ENCODE data around the gene GLCE. TPM values are rescaled to one million over a fixed set of nuclear protein-coding genes. Genes with fewer than 3 reads are reported as not detected.
"Not testable (repeated sequence)": the region's sequence is repeated elsewhere in the genome, so short reads cannot be mapped to it uniquely, and the experiment has no call there.

The GLCE gene
- total RNA-seq, 1 donor from 2014 or later, result 2.5 TPM

DNA sequence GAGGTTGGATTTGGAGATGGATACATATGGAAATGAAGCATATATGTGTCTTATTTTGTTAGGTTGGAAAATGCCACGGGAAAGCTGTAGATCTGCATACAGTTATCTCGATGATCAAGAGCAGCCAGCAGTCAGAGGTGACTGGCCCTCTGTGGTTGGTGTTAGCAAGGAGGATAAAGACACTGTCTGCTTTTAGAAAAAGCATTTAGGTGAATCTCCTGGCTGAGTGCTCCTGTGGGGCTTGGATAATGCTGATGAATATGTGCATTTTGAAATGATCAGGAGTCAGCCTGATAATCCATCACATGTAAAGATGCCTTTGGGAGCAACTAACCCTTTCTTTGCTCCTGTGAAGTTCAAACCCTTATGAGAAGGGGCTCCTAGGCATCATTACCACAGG is 24.9 kb upstream of the GLCE start:
- intact Hi-C loops (cut with micrococcal nuclease), result no loop called here

DNA sequence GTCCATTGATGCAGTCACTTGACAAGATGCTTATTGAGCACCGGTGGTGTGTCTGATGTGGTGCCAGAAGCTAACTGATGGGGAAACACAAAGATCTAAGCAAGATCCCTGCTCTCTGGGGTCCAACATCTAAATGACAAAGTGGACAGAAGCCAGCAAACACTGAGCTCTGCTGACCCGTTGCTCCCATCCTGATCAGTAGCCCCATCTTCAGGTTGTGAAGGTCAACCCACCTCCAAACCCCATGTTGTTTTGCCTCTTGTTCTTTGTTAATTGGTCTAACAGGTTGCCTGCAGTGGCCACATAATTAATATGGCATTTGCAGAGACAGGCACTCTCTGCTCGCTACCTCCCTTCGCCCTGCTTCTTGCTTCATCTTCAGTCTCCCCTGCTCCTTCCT is 21.5 kb upstream of the GLCE start:
- intact Hi-C loops (cut with micrococcal nuclease), result no loop called here

DNA sequence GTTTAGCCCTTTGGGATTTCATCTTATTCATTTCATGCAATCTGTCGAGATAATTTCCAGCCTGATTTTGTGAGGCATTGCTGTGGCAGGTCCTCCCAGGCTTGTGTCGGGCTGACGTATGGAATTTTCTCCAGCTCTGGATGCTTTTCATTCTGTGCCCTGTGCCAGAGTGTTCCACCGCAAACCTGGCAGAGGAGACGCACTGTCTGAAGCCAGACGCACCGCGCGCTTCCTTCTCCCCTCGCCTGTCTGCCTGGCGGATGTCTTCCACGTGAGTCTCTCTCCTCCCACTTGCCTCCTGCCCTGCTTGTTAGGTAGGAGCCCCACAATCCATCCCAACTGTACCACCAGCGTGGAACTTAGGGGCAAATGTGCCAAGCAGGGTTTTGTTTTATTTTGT is 20.1 kb upstream of the GLCE start:
- intact Hi-C loops (cut with micrococcal nuclease), result no loop called here

DNA sequence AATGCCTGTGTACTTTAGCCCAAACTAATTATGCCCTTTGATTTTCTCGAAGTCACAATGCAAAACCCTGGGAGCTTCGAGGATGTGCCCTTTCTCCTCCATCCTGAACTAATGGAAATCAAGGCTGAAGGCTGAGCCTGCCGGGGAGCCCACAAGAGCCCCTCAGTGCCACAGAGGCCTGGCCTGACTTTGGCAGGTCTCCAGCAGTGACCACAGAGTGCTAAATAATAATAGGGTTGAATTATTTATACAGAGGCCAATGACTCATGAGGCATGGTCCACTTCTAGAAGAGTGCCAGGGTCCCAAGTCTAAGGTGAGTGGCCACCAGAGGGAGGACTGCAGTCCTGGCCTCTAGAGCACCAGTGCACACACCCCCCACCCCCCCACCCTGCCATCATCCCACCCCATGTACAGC is 19.1 kb upstream of the GLCE start:
- intact Hi-C loops (cut with micrococcal nuclease), result no loop called here

DNA sequence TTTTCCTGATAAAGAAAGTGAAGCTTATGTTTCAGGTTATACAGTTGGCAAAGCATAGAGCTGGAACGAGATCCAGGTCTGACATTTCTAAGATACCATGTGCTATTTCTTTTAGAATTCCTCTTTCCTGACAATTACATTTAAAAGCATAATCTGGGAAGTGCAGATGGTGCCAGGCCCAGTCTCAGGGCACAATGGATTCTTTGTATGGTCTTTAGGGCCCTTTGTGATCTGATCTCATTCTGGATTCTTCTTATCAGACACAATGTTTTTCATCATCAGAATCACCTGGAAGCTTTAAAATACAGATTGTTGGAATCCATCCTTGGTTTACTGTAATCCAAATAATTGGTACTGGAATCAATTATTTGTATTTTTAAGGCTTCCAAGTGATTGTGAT is 18.6 kb upstream of the GLCE start:
- intact Hi-C loops (cut with micrococcal nuclease), result no loop called here

DNA sequence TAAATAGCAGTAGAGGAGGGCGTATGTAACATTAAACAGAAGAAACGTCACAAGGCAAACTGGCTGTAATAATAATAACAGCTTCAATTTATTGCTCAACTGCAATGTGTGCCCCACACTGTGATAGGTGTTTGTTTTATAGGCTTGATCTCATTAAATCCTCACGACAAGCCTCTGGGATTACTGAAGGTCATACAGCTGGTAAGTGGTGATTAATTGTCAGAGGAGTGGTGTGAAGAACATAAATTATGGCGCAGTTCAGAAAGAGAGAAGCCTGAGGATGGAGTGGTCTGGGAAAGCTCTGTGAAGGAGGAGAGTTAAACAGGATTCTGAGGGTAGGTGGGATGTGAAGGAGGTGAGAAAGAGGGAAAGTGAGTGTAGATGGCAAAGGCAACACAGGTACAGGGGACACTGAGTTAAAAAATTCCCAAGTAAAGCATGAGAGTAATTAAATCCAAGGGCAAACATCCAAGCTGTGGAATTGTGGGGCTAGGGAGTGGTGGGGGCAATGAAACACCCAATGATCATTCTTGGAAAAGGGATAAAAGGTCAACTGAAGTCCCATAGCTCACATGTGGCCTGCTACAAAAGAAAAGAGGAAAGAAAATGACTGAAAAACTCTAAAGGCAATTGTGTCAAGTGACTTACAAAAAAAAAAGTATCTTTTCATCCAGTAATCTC is 16.5 kb upstream of the GLCE start:
- intact Hi-C loops (cut with micrococcal nuclease), result no loop called here

DNA sequence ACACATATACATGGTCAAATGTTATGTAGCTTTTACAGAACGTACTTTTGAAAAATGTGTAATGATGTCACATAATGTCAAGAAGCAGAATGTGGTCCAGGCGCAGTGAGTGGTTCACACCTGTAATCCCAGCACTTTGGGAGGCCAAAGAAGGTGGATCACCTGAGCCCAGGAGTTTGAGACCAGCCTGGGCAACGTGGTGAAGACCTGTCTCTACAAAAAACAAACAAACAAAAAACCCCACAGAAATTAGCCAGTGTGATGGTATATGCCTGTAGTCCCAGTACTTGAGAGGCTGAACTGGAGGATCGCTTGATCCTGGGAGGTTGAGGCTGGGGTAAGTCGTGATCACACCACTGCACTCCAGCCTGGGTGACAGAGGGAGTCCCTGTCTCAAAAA is 15.9 kb upstream of the GLCE start:
- intact Hi-C loops (cut with micrococcal nuclease), result no loop called here

DNA sequence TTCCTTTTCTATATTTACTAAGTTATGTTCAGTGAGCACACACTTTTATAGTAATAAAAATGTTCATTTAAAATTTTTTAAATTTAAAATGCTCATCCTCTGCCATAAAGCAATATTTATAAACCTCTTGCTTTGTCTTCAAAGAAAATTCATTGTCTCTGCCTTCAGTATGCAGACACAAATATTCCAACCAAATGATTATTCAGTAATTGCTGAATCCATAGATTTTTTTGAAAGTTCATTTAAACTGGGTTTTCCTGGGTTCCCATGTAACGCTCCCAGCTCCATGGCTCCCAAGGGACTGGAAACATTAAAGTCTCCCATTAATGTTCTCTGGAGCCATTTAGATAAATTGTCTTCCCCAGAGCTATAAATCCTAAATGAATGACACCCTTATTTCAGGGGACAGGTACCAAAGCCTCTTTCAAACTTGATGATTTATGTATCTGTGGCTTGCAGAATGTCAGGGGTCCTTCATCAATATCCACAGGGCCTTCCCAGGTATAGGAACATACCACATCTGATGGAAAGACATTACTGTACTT is 15.2 kb upstream of the GLCE start:
- intact Hi-C loops (cut with micrococcal nuclease), result no loop called here

DNA sequence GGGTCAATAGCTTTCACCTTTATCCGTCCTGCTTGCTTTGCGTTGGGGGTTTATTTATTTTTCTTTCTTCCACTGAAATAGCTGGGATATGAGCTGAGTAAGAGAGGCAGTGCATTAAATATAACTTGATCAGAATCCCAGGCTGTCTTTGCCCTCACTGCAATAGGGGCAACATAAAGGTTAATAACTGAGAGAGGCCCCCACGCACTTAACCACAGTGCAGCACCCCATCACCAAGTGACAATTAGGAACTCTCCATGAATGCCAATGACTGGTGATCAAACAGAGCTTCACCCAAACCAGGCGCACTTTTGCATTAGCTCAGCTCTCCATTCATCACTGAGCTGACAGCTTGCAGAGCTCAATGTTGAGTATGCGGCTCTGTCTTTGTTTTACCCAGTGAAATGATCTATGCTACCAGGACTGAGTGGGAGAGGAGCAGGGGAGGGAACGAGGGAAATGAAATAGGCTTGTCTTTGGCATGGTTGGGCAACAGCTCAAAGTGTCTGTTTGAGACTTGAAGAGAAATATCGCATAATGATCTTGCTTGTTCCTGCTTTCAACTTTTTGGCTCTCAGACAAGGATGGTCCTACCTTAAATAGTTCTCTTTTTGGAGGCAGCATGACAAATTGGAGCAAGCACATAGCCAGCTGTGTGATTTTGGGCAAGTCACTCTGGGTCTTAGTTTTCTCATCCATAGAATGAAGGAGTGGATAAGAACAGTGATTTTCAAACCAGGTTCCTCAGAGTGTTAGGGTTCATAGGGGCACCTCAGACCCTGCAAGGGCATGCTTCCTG is 14.5 kb upstream of the GLCE start:
- intact Hi-C loops (cut with micrococcal nuclease), result no loop called here

DNA sequence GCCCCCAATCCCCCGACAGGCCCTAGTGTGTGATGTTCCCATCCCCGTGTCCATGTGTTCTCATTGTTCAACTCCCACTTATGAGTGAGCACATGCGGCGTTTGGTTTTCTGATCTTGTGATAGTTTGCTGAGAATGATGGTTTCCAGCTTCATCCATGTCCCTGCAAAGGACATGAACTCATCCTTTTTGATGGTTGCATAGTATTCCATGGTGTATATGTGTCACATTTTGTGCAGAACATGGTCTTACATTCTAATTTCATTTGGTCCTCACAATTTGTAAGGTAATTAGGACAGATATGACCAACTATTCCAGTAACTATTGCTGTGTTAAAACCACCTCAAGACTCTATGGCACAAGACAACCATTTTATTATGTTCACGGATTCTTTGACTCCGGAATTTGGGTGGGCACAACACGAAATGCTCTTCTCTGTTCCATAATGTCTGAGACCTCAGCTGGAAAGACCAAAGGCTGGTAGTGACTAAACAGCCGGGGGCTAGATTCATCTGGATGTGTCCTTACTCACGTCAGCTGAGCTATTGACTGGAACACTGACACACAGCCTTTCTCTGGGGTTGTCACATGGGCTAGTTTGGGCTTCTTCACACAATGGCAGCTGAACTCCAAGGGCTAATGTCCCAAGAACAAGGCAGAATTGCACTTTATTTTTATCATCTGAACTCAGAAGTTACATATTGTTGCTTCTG is 13.6 kb upstream of the GLCE start:
- intact Hi-C loops (cut with micrococcal nuclease), result no loop called here

DNA sequence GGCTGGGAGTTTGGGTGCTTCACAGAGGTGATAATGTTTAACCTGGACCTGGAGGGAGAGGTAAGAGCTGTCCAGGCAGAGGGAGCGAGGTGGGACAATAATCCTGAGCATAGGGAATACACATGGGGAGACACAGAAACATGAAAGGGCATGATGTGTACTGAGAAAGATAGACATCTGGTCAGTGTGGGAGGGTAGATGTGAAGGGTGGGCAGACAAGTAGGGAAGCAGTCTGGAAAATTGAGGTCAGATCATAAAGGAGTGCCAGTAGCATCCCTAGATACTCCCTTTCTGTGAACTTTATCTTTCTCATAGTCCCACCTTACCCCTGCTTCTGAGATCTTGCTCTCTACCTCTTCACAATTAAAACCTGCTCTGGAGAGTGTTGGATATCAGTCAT is 12.0 kb upstream of the GLCE start:
- intact Hi-C loops (cut with micrococcal nuclease), result no loop called here

DNA sequence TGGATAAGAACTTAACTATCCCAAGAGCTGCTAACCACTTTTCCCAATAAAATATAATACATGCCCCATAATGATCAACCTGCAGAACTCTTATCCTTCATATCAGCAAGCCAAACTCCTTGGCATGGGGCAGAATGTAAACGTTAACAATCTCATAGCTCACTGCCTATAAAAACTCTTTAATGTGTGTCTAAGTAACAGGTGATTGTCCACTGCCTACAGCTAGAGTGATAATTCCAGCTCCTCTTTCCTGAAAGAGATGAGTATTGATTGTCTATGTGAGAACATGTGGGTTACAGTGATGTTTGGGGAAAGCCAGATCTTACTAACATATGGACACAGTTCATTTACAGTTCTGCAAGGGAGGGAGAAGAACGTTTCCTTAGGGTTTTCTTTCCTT is 11.3 kb upstream of the GLCE start:
- intact Hi-C loops (cut with micrococcal nuclease), result no loop called here

DNA sequence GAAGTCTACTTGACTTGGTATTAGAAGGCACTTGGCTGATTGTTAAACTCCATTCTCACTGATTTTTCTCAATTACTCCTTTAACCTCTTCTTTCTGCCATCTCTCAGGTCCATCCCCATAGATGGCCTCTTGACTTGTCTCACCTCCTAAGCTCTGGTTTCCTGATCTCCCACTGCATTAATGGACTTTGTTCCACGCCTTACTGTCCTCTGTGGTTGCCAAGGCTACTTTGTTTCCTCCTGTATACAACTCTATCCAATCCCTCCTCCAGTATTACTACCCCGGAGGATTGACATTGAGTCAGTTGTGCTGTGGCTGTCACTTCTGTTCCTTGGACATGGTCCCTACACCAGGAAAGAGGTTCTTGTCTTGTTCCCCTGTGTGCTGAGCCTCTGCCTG is 10.6 kb upstream of the GLCE start:
- intact Hi-C loops (cut with micrococcal nuclease), result no loop called here

DNA sequence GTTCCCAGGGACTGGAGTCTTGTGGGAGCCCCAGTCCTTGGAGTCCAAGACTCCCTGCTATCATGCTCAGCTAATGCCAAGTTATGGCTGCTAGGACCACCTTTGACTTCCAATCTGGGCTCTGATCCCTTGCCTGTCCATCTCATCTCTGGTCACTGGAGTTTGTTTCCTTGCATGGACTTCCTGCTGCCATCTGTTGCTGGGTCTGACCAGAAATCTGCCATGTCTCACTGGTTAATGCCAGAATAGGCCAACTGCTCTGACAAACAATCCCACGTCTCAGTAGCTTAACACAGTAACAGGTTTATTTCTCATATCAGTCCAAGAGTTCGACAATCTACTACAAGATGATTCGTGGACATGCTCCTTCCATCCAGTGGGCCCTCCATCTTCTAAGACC is 10.1 kb upstream of the GLCE start:
- intact Hi-C loops (cut with micrococcal nuclease), result no loop called here

DNA sequence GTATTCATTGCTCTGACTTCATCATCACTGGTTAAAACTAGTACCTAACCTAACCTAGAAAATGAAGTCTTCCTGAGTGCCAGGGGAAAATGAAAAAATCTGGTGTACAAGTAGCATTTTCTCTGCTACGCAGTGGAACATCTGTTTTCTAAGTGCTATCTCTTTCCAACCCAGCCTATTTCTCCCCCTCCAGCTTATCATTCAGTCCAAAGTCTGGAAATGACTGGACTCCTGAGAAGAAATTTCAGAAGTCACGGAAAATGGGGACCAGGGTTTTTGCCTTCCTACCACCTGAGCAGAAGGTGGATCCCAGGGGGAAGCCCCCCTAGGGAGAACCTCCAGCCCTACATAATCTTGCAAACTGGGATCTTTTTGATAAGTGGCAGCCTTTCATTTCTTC is 9.6 kb upstream of the GLCE start:
- intact Hi-C loops (cut with micrococcal nuclease), result no loop called here

DNA sequence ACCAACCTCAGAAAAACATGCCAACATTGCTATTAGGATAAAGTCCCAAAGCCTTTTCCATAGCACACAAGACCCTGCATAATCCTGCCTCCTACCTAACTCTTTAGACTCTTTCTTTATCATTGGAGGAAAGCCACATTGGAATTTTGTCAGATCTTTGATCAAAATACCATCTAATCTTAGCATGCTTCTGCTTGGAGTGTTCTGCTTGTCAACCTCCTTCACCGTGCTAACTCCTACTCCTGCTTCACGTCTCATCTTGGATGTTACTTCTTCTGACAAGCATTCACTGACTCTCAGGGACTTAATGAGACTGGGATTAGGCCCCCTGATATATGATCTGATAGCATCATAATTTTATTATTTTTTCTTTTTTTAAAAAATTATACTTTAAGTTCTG is 7.4 kb upstream of the GLCE start:
- intact Hi-C loops (cut with micrococcal nuclease), result no loop called here

DNA sequence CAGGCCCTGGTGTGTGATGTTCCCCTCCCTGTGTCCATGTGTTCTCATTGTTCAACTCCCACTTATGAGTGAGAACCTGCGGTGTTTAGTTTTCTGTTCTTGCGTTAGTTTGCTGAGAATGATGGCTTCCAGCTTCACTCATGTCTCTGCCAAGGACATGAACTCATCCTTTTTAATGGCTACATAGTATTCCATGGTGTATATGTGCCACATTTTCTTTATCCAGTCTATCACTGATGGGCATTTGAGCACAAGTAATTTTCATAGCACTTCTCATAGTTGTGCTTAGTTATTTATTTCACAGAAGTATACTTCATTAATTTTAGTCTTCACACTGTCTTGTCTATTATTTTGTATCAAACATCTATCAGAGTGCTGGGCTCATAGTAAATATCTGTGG is 6.8 kb upstream of the GLCE start:
- intact Hi-C loops (cut with micrococcal nuclease), result not testable (repeated sequence)

DNA sequence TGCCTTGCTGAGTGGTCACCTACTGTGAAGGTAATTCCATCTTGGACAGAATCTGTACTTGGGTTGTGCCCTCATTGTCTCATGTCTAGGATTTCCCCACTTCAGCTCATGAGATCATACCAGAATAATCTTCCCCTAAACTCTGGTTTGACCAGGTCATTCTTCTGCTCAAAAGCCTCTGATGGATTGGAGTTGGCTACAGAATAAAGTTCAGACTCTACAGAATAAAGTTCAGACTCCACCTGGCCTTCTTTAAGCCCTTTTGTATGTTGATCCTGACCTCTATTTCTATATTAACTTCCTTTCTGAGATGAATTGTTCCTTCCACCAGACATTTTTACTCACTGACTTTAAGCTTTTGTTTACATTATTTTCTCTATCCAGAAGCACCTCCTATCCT is 6.4 kb upstream of the GLCE start:
- intact Hi-C loops (cut with micrococcal nuclease), result no loop called here

DNA sequence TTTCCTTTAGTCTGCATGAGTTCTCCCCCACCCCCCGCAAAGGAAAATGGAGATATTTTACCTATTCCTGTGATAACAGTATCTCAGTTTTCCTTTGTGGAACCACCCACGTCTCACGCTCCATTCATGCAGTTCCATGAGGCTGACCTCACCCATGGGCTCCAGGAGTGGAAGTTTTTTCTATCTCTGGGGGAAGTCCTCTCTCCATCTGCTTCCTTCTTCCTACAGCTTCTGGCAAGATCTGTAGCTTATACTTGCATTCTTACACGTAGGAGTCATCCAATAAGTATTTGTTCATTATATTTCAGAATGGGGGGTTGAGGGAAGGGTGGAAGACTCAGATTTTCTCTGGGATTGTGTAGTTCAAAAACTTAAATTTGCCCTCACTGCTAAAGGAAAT is 5.8 kb upstream of the GLCE start:
- intact Hi-C loops (cut with micrococcal nuclease), result no loop called here

DNA sequence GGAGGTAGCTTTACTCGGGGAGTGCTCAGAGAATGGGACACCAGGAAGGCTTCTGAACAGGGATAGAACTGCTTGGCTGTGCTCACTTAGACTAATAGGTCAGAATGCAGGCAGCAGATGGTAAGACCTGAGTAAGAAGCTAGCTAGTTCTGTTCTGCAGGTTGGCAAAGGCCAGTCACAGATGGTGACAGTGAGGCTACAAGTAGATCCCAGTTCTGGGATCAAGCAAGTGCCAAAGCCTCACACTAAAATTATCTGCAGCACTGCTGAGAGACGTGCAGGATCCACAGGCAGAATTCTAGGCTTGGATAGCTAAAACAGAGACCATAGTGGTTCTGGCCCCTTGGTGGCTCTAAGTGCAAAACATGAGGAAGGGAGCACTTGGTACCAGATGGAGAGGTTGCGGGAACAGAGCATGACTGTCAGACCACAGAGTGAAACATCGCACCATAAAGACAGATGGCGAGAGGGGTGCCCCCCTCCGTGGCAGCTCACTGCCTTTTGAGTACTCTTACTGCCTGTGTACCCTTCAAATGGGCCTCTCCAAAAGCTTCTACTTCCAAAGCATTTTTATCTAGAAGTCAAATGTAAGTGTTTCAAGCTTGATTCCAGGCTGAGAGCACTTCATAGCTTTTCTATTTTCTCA is 3.6 kb upstream of the GLCE start:
- intact Hi-C loops (cut with micrococcal nuclease), result no loop called here

DNA sequence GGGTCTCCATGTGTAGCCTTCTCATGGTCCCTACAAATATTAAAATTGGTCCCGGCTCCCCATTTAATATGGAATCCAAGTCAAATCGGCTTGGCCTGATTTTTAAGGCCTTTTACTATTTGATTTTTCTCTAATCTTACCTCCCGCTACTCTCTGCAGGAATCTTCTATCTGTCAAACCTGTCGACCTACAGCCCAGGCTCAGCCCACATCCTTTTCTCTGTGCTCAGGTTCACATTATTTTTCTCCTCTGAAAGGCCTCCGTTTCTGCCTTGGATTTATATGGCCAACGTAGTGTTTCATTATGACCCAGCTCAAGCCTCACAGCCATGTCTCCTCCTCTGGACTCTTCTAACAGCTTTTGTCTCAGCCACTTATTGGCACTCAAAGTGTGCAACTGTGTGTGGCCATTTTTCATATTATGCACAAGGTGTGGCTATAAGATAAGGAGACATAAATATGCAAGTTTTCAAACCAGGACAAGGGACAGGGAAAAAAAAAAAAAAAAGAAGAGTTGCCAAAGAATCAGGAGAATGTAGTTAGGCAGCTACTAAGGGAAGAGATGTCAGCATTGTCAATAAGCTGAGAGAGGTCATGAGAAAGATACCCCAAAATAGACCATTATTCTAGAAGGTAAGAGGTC is 2.1 kb upstream of the GLCE start:
- intact Hi-C loops (cut with micrococcal nuclease), result no loop called here
